Fibroblast of the aortic adventitia (primary cell): ENCODE results near the gene ABCA9. TPM values are rescaled to one million over a fixed set of nuclear protein-coding genes. Genes with fewer than 3 reads are reported as not detected.

ENCODE experiments used
- DNase-seq: peaks from one replicate; pipeline ENCODE4 v3.0.0-alpha.2; 2010; ENCODE audit warnings: low read depth
- H3K4me3 ChIP-seq: 2 replicates; pipeline ENCODE4 v1.5.1; 2011; ENCODE audit warnings: low read depth, mild to moderate bottlenecking, control low read depth, low read length, moderate library complexity
- total RNA-seq: library from RNA; depleted of rRNA; stranded (reverse); fragments of >200 nt; gene quantifications from 2 replicates; pipeline ENCODE4 v1.2.3, GENCODE V29; 2012; ENCODE audit warnings: low replicate concordance
- TF ChIP-seq, protein P1 (sequence below): IDR thresholded peaks from 2 replicates; pipeline ENCODE4 v1.5.1; 2011; ENCODE audit warnings: mild to moderate bottlenecking, low read length, control low read depth, inconsistent platforms; ENCODE audit not compliant: insufficient read depth

The ABCA9 gene
- total RNA-seq, 1 donor, result 122 TPM

DNA sequence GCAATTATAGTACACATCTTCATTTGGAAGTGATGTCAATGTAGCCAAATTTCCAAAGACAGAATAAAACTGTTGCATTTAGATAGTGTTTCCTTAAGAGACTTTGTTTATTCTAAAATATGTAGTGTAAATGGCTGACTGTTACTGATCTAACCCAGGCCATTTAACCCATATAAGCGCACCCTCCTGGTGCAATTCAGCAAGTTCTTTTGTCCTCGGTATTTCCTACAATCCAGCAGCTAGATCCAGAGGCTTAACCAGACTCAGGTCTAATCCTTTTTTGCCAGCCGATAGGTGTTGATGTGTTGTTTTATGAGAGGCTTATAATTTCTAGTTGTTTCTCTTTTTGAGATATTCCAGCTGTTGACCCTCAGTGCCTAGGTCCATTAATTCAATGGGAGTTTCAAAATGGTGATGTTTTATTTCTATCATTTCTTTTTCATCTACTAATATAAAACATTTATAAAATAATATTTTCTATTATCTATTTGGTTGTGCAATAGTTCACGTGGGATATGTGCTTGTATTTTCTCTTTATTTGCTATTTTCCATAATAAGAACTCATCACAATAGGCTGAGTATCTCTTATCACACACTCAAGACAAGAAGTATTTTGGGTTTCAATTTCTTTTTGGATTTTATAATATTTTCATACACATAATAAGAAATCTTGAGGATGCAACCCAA is 14.5 kb downstream of the ABCA9 start:
- DNase-seq, result no peak
- TF ChIP-seq, protein P1, sequence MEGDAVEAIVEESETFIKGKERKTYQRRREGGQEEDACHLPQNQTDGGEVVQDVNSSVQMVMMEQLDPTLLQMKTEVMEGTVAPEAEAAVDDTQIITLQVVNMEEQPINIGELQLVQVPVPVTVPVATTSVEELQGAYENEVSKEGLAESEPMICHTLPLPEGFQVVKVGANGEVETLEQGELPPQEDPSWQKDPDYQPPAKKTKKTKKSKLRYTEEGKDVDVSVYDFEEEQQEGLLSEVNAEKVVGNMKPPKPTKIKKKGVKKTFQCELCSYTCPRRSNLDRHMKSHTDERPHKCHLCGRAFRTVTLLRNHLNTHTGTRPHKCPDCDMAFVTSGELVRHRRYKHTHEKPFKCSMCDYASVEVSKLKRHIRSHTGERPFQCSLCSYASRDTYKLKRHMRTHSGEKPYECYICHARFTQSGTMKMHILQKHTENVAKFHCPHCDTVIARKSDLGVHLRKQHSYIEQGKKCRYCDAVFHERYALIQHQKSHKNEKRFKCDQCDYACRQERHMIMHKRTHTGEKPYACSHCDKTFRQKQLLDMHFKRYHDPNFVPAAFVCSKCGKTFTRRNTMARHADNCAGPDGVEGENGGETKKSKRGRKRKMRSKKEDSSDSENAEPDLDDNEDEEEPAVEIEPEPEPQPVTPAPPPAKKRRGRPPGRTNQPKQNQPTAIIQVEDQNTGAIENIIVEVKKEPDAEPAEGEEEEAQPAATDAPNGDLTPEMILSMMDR, result no peak
- H3K4me3 ChIP-seq, result no peak overlapping the region

DNA sequence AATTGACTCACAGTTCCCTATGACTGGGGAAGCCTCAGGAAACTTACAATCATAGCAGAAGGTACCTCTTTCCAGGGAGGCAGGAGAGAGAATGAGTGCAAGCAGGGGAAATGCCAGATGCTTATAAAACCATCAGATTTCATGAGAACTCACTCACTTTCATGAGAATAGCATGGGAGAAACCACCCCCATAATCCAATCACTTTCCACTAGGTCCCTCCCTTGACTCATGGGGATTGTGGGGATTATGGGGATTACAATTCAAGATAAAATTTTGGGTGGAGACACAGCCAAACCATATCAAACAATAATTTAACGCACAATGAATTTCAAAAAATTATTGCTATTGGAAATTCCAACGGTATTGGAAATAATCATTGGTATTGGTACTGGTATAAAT is 15.1 kb downstream of the ABCA9 start:
- DNase-seq, result no peak
- TF ChIP-seq, protein P1, result no peak
- H3K4me3 ChIP-seq, result no peak overlapping the region

DNA sequence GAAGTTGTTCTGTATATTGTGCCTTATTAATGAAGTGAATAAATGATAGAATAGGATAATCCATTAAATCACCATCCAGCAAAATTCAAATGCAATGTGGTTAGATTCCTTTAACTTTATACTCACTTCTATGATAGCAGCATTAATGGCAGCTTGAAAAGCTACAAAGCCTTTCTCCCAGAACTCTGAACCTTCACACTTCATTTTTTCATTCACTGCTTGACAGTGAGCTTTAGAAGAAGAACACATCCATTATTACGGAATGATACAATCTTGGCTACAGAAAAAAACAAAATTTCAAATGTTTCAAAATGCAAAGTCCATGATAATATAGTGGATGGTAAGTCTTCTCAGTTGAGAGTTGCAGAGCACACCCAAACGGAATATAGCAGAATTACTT is 16.4 kb downstream of the ABCA9 start:
- TF ChIP-seq, protein P1, result no peak
- no peak for DNase-seq
- H3K4me3 ChIP-seq, result no peak overlapping the region

DNA sequence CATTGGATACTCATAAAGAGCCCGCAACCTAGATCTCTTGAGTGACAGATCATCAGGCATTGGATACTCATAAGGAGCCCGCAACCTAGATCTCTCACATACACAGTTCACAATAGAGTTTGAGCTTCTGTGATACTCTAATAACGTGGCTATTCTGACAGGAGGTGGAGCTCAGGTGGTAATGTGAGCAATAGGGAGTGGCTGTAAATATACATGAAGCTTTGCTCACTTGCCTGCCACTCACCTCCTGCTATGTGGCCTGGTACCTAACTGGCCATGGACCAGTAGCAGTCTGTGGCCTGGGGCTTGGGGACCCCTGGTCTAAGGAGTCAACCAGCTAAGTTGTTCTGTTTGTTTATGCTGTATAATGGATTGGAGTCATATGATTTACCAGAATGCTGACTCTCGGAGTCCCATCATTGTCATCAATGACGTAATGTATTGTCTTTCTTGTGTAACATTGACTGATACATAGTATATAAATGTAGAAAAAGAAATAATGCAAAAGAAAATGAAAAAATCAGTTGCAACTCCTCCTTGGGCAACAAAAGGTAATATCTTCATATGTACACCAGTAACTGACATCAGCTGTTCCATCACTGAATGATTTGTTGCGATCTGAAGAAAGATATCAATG is 17.5 kb downstream of the ABCA9 start:
- no peak for DNase-seq
- H3K4me3 ChIP-seq, result no peak overlapping the region
- TF ChIP-seq, protein P1, result no peak

DNA sequence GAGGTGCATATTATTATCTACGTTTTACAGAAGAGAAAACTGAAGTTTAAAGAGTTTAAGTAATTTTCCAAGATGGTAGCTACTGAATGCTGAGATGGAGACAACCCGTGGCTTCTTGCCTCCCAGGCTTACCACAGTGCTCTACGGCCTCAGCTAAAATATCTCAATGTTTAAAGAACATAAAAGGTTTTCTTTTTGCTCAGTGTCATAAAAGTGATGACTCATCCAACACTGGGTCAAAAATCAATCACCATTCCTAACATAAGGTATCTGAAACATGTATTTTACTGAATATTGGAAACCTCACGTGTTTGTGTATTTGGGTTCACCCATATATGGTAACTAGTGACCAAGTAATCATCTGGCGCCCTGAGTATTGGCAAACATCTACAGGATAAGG is 18.4 kb downstream of the ABCA9 start:
- DNase-seq, result no peak
- H3K4me3 ChIP-seq, result no peak overlapping the region
- TF ChIP-seq, protein P1, result no peak

DNA sequence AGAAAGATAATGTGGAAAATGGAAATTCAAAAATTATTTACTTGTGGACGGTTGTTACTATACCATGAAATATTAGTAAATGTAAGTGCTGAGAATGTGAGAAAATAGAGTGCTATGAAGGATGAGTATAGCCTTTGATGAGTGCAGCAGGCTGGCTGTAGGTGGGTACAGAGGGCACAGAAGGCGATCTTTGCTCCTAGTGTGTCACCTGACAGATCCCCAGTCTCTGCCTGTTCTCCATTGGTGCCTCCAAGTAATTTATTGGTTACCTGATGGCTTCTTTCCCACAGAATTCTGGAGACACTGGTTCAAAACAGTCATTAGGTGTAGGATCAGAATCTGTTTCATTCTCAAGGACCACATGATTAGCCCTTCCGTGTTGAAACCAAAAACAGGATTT is 28.9 kb downstream of the ABCA9 start:
- TF ChIP-seq, protein P1, result no peak
- H3K4me3 ChIP-seq, result no peak overlapping the region
- DNase-seq, result no peak
